HUES48 (cell line): Measurements from ENCODE around the gene UBTD1.
"Not testable (repeated sequence)": the region's sequence is repeated elsewhere in the genome, so short reads cannot be mapped to it uniquely, and the experiment has no call there.

Experiments used
- H3K27ac ChIP-seq: one replicate; pipeline ENCODE4 v1.7.0; 2013; ENCODE audit warnings: low read depth, low read length, inconsistent platforms
- H3K27me3 ChIP-seq: 2 replicates; pipeline ENCODE4 v1.6.1; 2013; ENCODE audit warnings: mild to moderate bottlenecking, low read length; ENCODE audit not compliant: control insufficient read depth, insufficient read depth
- H3K36me3 ChIP-seq: 2 replicates; pipeline ENCODE4 v1.6.1; 2013; ENCODE audit warnings: low read length; ENCODE audit not compliant: control insufficient read depth, insufficient read depth
- H3K4me1 ChIP-seq: 2 replicates; pipeline ENCODE4 v1.6.1; 2013; ENCODE audit warnings: mild to moderate bottlenecking, low read length; ENCODE audit not compliant: control insufficient read depth, insufficient read depth
- H3K4me3 ChIP-seq: 2 replicates; pipeline ENCODE4 v1.5.1; 2013; ENCODE audit warnings: mild to moderate bottlenecking, low read depth, low read length
- H3K9ac ChIP-seq: 2 replicates; pipeline ENCODE4 v1.6.1; 2013; ENCODE audit warnings: mild to moderate bottlenecking, low read depth, low read length, moderate library complexity
- H3K9me3 ChIP-seq: 2 replicates; pipeline ENCODE4 v1.6.1; 2013; ENCODE audit warnings: low read length; ENCODE audit not compliant: control insufficient read depth, insufficient read depth

The UBTD1 gene

GRCh38 chr10:97576487-97576886, 77.8 kb downstream of the UBTD1 start:
- peaks cover 10% of the 10 kb centered on the region for H3K4me1 ChIP-seq
- not testable (repeated sequence) for H3K27ac ChIP-seq, H3K36me3 ChIP-seq, H3K9ac ChIP-seq, H3K9me3 ChIP-seq, H3K4me3 ChIP-seq, H3K27me3 ChIP-seq

DNA sequence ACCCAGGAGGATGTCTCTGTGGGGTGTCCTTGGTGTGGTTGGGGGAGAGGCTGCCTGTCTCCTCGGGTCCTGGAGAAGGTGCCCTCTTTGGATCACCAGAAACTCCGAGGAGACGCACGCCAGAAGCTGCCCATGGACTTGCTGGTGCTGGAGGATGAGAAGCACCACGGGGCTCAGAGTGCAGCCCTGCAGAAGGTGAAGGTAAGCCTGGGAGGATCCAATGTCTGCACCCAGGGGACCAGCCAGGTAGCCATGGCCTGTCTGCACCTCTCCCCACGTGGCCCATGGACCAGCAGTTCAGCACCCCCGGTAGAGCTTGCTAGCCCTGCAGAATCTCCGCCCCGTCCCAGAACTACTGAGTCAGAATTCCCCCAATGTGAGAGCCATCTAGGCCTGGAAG, 79.0 kb downstream of the UBTD1 start:
- no peaks in the 10 kb centered on the region for H3K36me3 ChIP-seq
- H3K27me3 ChIP-seq: no peaks in the 10 kb centered on the region
- no peak overlapping the region for H3K27ac ChIP-seq
- peaks cover 10% of the 10 kb centered on the region for H3K4me1 ChIP-seq
- no peak overlapping the region for H3K4me3 ChIP-seq
- H3K9ac ChIP-seq: no peak overlapping the region
- H3K9me3 ChIP-seq: no peaks in the 10 kb centered on the region

DNA sequence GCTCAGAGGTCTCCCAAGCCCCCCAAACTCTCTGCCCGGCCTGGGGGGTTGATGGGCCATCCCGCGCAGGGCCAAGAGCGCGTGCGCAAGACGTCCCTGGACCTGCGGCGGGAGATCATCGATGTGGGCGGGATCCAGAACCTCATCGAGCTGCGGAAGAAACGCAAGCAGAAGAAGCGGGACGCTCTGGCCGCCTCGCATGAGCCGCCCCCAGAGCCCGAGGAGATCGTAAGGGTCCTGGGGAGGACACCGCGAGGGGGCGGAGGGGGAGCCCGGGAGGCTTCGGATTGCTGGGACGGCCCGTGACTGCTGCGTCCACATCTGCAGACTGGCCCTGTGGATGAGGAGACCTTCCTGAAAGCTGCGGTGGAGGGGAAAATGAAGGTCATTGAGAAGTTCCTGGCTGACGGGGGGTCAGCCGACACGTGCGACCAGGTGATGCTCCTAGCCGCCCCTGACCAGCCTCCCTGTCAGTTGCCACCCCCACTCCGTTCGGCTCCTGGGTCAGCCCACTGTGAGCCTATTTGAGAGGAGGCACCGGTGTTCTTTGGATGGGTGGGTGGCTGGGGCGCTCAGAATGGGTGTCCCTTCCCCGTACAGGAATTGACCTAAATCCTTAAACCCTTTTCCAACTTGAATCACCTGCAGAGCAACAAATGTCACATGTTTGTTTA, 79.6 kb downstream of the UBTD1 start:
- Histone ChIP-seq H3K27me3 (no peaks in the 10 kb centered on the region), H3K4me3 (no peak overlapping the region), H3K9ac (no peak overlapping the region), H3K9me3 (no peaks in the 10 kb centered on the region), H3K36me3 (no peaks in the 10 kb centered on the region), H3K27ac (no peak overlapping the region), H3K4me1 (peaks cover 10% of the 10 kb centered on the region)

GRCh38 chr10:97580421-97581367, 82.0 kb downstream of the UBTD1 start:
- Histone ChIP-seq H3K9me3 (no peaks in the 10 kb centered on the region), H3K9ac (no peak overlapping the region), H3K27ac (no peak overlapping the region), H3K27me3 (no peaks in the 10 kb centered on the region), H3K4me1 (no peaks in the 10 kb centered on the region; the same call in 1 of the 2 replicates), H3K4me3 (no peak overlapping the region), H3K36me3 (no peaks in the 10 kb centered on the region)

- Histone ChIP-seq H3K27me3 (no peaks in the 10 kb centered on the region), H3K9ac (no peak overlapping the region), H3K36me3 (no peaks in the 10 kb centered on the region), H3K4me3 (no peak overlapping the region), H3K4me1 (no peaks in the 10 kb centered on the region; the same call in 1 of the 2 replicates), H3K27ac (no peak overlapping the region), H3K9me3 (no peaks in the 10 kb centered on the region)
These were observed 83.4 kb downstream of the UBTD1 start for GRCh38 chr10:97582169-97582568.

GRCh38 chr10:97583476-97583875, 84.8 kb downstream of the UBTD1 start:
- no peaks in the 10 kb centered on the region for H3K36me3 ChIP-seq
- no peak overlapping the region for H3K9ac ChIP-seq
- no peak overlapping the region for H3K4me3 ChIP-seq
- no peak overlapping the region for H3K27ac ChIP-seq
- H3K27me3 ChIP-seq: no peaks in the 10 kb centered on the region
- no peaks in the 10 kb centered on the region for H3K9me3 ChIP-seq
- H3K4me1 ChIP-seq: no peaks in the 10 kb centered on the region; the same call in 1 of the 2 replicates

DNA sequence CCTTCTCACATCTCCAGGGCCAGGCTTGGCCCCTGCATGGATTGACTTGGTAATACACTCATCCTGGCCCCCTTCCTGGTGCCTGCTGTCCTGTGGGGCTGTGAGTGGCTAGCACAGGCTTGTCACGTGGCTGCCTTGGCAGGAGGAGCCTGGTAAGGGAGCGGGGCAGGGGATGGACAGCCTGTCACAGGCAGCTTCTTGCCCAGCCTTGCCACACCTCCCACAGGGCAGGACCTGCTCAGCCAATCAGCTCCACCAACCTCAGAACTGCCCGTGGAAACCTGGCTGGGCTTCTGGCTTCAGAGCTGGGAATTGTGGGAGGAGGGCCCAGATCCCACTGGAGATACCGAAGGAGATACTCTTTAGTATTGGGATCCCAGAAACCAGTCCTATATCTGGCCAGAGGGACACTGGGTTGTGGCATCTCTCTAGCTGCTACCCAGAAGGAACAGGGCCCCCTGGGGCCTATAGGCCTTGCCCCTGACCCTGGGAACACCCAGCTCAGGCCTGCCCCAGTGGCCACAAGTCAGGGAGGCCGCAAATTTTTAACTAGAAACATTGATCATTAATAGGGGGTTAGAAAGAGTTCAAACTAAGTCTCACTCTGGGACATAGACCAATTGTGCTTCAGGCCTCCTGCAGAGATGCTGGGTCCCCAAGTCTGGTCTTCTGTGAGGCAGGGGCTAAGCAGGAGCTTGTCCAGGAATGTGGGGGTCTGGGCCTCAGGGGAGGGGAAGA, 85.5 kb downstream of the UBTD1 start, which contains the start of gene HOGA1:
HOGA1 (plus strand) TSS at position 330 of the 738 bp plus-strand sequence; CDS start at position 645, 315 bp downstream.
- no peaks in the 10 kb centered on the region; the same call in 1 of the 2 replicates for H3K4me1 ChIP-seq
- H3K4me3 ChIP-seq: no peak within 1 kb of the TSS
- H3K27ac ChIP-seq: no peak within 1 kb of the TSS
- no peaks in the 10 kb centered on the region for H3K9me3 ChIP-seq
- no peak within 1 kb of the TSS for H3K9ac ChIP-seq
- H3K36me3 ChIP-seq: no peaks in the 10 kb centered on the region
- H3K27me3 ChIP-seq: no peaks in the 10 kb centered on the region

- Histone ChIP-seq H3K27me3 (no peaks in the 10 kb centered on the region), H3K36me3 (no peaks in the 10 kb centered on the region), H3K4me3 (no peak overlapping the region), H3K4me1 (no peaks in the 10 kb centered on the region; the same call in 1 of the 2 replicates), H3K9ac (no peak overlapping the region), H3K9me3 (no peaks in the 10 kb centered on the region), H3K27ac (no peak overlapping the region)
These were observed 86.2 kb downstream of the UBTD1 start for GRCh38 chr10:97584798-97585438.

DNA sequence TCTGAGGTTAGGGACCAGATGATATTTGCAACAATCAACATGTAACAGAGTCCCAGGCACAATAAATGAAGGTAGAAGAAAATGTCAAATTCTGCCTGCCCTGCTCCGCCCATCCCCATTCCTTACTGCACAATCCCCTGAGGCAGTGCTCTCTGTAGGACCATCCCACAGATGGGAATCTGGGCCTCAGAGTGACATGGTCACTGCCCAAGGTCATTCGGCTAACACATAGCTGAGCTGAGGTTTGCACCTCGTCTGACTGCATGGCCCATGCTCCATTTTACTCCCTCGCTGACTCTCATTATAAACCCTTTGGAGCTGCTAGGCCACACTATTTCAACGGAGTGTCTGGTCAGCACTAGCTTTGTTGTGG, 86.7 kb downstream of the UBTD1 start:
- Histone ChIP-seq H3K9me3 (no peaks in the 10 kb centered on the region), H3K9ac (no peak overlapping the region), H3K27ac (no peak overlapping the region), H3K4me1 (no peaks in the 10 kb centered on the region; the same call in 1 of the 2 replicates), H3K4me3 (no peak overlapping the region), H3K36me3 (no peaks in the 10 kb centered on the region), H3K27me3 (no peaks in the 10 kb centered on the region)

DNA sequence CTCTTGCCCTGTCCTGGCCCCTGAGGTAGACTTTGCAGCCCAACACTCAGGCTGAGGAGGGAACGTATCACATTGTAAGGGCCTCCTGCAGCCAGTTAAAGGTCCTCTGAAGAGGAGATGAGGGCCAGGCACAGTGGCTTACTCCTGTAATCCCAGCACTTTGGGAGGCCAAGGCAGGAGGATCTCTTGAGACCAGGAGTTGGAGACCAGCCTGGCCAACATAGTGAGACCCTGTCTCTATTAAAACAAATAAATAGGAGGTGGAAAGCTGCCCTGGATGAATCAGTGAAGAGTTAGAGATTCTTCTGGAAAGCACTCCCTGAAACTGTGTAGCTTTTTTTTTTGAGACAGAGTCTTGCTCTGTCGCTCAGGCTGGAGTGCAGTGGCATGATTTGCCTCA, 88.5 kb downstream of the UBTD1 start:
- H3K27ac ChIP-seq: no peak overlapping the region
- H3K9me3 ChIP-seq: no peaks in the 10 kb centered on the region
- H3K9ac ChIP-seq: no peak overlapping the region
- H3K27me3 ChIP-seq: no peaks in the 10 kb centered on the region
- no peaks in the 10 kb centered on the region for H3K36me3 ChIP-seq
- no peaks in the 10 kb centered on the region; the same call in 1 of the 2 replicates for H3K4me1 ChIP-seq
- H3K4me3 ChIP-seq: no peak overlapping the region
